DND-41 (cell line): ENCODE results near the gene SPINT4.

Source experiments
- EZH2 ChIP-seq: IDR thresholded peaks from 3 replicates; pipeline ENCODE4 v1.6.1; 2012; ENCODE audit warnings: borderline replicate concordance, low read depth, mild to moderate bottlenecking, moderate library complexity, low read length, inconsistent platforms; ENCODE audit not compliant: severe bottlenecking
- TF ChIP-seq, protein P1 (sequence below): IDR thresholded peaks from 2 replicates; pipeline ENCODE4 v1.5.1; 2012; ENCODE audit warnings: borderline replicate concordance, low read length, moderate library complexity, mild to moderate bottlenecking; ENCODE audit not compliant: poor library complexity, severe bottlenecking; ENCODE audit errors: extremely low read depth

DNA sequence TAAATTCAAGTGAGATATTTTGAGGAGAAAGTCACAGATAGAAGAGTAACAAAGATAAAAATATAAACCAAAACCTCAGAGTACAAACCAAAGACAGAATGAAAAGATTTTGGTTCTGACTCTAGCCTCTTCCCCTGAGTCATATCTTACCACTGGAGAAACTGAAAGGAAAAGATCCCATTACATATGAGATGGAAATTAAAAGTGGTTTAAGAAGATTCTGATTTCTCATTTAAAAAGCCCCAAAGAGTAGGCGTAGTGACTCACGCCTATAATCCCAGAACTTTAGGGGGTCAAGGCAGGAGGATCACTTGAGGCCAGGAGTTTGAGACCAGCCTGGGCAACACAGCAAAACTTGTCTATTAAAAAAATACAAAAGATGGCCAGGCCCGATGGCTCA lies 30.6 kb downstream of the SPINT4 start:
- TF ChIP-seq, protein P1, sequence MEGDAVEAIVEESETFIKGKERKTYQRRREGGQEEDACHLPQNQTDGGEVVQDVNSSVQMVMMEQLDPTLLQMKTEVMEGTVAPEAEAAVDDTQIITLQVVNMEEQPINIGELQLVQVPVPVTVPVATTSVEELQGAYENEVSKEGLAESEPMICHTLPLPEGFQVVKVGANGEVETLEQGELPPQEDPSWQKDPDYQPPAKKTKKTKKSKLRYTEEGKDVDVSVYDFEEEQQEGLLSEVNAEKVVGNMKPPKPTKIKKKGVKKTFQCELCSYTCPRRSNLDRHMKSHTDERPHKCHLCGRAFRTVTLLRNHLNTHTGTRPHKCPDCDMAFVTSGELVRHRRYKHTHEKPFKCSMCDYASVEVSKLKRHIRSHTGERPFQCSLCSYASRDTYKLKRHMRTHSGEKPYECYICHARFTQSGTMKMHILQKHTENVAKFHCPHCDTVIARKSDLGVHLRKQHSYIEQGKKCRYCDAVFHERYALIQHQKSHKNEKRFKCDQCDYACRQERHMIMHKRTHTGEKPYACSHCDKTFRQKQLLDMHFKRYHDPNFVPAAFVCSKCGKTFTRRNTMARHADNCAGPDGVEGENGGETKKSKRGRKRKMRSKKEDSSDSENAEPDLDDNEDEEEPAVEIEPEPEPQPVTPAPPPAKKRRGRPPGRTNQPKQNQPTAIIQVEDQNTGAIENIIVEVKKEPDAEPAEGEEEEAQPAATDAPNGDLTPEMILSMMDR = no peak
- no peak for TF ChIP-seq EZH2
